SK-N-SH (cell line): Measurements from ENCODE around the gene KLF15.

Experiments used
- CHD2 ChIP-seq: fragments of 150-350 bp; IDR thresholded peaks from 2 replicates; pipeline ENCODE4 v1.6.1; 2018; ENCODE audit warnings: low read length; ENCODE audit not compliant: partially characterized antibody
- EP300 ChIP-seq, 2 experiments: IDR thresholded peaks; 2 replicates each; pipeline versions ENCODE4 v1.4.0 to v1.6.1; 2012; ENCODE audit warnings: borderline replicate concordance in 1 of 2, low read depth in 1 of 2, low read length in 1 of 2
- EZH2phosphoT487 ChIP-seq: fragments of 200-600 bp; sonication (generic); IDR thresholded peaks from 2 replicates; pipeline ENCODE4 v1.6.1; 2017; ENCODE audit warnings: low read depth, mixed run types, mild to moderate bottlenecking, antibody characterized with exemption, moderate library complexity, borderline replicate concordance
- POLR2AphosphoS5 ChIP-seq: IDR thresholded peaks from 2 replicates; pipeline ENCODE4 v1.6.1; 2012; ENCODE audit warnings: low read depth, low read length
- YY1 ChIP-seq: IDR thresholded peaks from 2 replicates; pipeline ENCODE4 v1.4.0; 2012; ENCODE audit warnings: low read depth, mild to moderate bottlenecking
- TF ChIP-seq, protein P1 (sequence below): fragments of 200-600 bp; sonication (generic); IDR thresholded peaks from 2 replicates; pipeline ENCODE4 v1.6.1; 2017; ENCODE audit warnings: antibody characterized with exemption, mild to moderate bottlenecking, moderate library complexity

DNA sequence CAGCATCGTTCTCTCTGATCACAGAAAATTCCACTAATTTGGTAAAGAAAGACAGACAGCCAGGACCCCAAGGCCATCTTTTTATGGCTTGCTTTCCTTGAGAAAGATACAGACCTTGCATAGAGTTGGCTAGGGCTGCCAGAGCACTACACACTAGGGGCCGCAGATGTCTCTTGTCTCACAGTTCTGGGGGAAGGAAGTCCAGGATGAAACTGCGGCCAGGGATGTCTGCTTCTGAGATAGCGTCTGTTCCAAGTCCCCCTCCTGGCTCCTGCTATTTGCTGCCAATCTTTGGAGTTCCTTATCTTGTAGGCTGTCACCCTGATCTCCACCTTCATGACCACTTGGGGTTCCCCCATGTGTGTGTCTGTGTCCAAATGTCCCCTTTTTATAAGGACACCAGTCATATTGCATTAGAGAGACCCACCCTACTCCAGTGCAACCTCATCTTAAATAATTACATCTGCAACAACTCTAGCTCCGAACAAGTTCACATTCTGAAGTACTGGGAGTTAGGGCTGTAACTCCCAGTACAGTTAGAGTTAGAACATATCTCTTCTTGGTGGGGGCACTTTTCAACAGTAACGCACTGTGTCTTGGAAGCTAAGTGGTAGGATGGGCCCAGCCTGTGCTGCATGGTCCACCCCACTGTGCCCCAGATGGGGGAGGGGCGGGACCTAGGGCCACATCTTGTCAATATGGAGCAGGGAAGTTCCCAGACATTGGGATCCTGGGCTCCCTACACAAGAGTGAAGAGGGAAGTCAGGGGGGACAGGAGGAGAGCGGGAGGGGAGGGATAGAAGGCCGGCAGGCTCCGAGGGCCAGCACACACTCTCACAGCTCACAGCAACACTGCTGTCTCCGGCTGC lies 42.2 kb downstream of the KLF15 start:
- TF ChIP-seq EP300 (IDR thresholded peaks at IDR 0.05; ENCODE audit: borderline replicate concordance in 1 of 2, low read depth in 1 of 2, low read length in 1 of 2) = no peak
- no peak for TF ChIP-seq CHD2
- TF ChIP-seq EZH2phosphoT487 = no peak
- TF ChIP-seq POLR2AphosphoS5 = no peak
- TF ChIP-seq, protein P1, sequence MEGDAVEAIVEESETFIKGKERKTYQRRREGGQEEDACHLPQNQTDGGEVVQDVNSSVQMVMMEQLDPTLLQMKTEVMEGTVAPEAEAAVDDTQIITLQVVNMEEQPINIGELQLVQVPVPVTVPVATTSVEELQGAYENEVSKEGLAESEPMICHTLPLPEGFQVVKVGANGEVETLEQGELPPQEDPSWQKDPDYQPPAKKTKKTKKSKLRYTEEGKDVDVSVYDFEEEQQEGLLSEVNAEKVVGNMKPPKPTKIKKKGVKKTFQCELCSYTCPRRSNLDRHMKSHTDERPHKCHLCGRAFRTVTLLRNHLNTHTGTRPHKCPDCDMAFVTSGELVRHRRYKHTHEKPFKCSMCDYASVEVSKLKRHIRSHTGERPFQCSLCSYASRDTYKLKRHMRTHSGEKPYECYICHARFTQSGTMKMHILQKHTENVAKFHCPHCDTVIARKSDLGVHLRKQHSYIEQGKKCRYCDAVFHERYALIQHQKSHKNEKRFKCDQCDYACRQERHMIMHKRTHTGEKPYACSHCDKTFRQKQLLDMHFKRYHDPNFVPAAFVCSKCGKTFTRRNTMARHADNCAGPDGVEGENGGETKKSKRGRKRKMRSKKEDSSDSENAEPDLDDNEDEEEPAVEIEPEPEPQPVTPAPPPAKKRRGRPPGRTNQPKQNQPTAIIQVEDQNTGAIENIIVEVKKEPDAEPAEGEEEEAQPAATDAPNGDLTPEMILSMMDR = no peak
- TF ChIP-seq YY1 = no peak
